ENCODE results near the gene GOLGA2. TPM values are rescaled to one million over a fixed set of nuclear protein-coding genes. Genes with fewer than 3 reads are reported as not detected.

The GOLGA2 gene
- total and polyA plus RNA-seq, 2 of the 4 experiments (the other 2 are of a cell fraction) = 118 to 146 TPM

GRCh38 chr9:128276574-128277270 is 915 bp upstream of the GOLGA2 start:
- peak overlapping the region; percentile 88 for H2AFZ ChIP-seq (replicated peaks; ENCODE audit: low read length, poor library complexity)
- peak overlapping the region; percentile 47; the same call in 1 of the 2 replicates for H4K5ac ChIP-seq (ENCODE audit: low read depth, low read length)
- peak overlapping the region; percentile 77 for H3K9ac ChIP-seq (ENCODE audit: low read depth, low read length)
- H3K23ac ChIP-seq (ENCODE audit: low read depth, low read length) = peak overlapping the region; percentile 81
- H3K14ac ChIP-seq (replicated peaks; ENCODE audit: low read depth, low read length) = peak overlapping the region; percentile 80
- H2BK15ac ChIP-seq (ENCODE audit: low read depth, low read length) = peak overlapping the region; percentile 33; the same call in 1 of the 3 replicates
- H3K27ac ChIP-seq (ENCODE audit: insufficient read depth, low read length) = peak overlapping the region; percentile 63
- in situ Hi-C loops (cut with MboI; ENCODE audit: low sequenced_read_pairs) = no loop called here
- peaks cover 10% of the 10 kb centered on the region for H3K36me3 ChIP-seq (ENCODE audit: control insufficient read depth, insufficient read depth, low read length)
- peaks cover 7% of the 10 kb centered on the region for H3K9me1 ChIP-seq (ENCODE audit: insufficient read depth, low read length)
- no peak for TF ChIP-seq USF2 (IDR thresholded peaks at IDR 0.05; ENCODE audit: low read depth, low read length)
- TF ChIP-seq ELK1 (IDR thresholded peaks at IDR 0.05; ENCODE audit: borderline replicate concordance, low read depth, low read length) = no peak
- no peak for TF ChIP-seq MXI1 (IDR thresholded peaks at IDR 0.05; ENCODE audit: borderline replicate concordance, low read depth, low read length)
- TF ChIP-seq POLR2A (IDR thresholded peaks at IDR 0.05; ENCODE audit: low read depth, low read length) = no peak
- no peak for TF ChIP-seq RAD21 (IDR thresholded peaks at IDR 0.05; ENCODE audit: low read length)
- no peak for TF ChIP-seq CTCF (conservative IDR thresholded peaks at IDR 0.05; ENCODE audit: low read depth, low read length)
- TF ChIP-seq CHD1 (IDR thresholded peaks at IDR 0.05; ENCODE audit: low read depth, low read length) = no peak
- no peak for TF ChIP-seq RFX5 (IDR thresholded peaks at IDR 0.05; ENCODE audit: low read depth, low read length)
- no peak for TF ChIP-seq MAZ (IDR thresholded peaks at IDR 0.05; ENCODE audit: borderline replicate concordance, low read depth, low read length)
- TF ChIP-seq NFE2L2 (IDR thresholded peaks at IDR 0.05; ENCODE audit: low read depth, low read length) = no peak
- no peak for TF ChIP-seq FOS (IDR thresholded peaks at IDR 0.05; ENCODE audit: low read depth, low read length)
- no peak for TF ChIP-seq BHLHE40 (IDR thresholded peaks at IDR 0.05; ENCODE audit: low read depth, low read length)
- no peak for TF ChIP-seq CEBPB (IDR thresholded peaks at IDR 0.05; ENCODE audit: low read depth, low read length)
- ChIA-PET CTCF (no interaction called here), POLR2A (ENCODE audit: unreplicated experiment) (interaction anchor here (0.5 kb wide), 1 partner anchor 73 kb away, joined by 3 read pairs; no protein-coding TSS in a partner anchor)
- peaks cover 27 to 63% of the 10 kb centered on the region in 2 experiments for H3K79me1 ChIP-seq (ENCODE audit: low read depth in 1 of 2, low read length in 2 of 2)
- peak overlapping the region; percentile 36 for H2BK5ac ChIP-seq (ENCODE audit: low read depth, low read length, poor library complexity, severe bottlenecking)
- H4K20me1 ChIP-seq (ENCODE audit: insufficient read depth, low read length) = peaks cover 16% of the 10 kb centered on the region; the same call in 1 of the 2 replicates
- H4K8ac ChIP-seq (ENCODE audit: low read depth in 2 of 2, low read length in 2 of 2) = peak overlapping the region; percentile 48 to 74; a peak in 3 of 4 replicates
- dilution Hi-C loops (cut with HindIII; ENCODE audit: low sequenced_read_pairs, unreplicated experiment) = no loop called here
- intact Hi-C loops (cut with micrococcal nuclease) = no loop called here
- H3K9me3 ChIP-seq (ENCODE audit: control insufficient read depth, insufficient read depth, low read length) = no peaks in the 10 kb centered on the region
- peak overlapping the region; percentile 83 for H3K4ac ChIP-seq (ENCODE audit: low read depth, low read length)
- H3K4me3 ChIP-seq (ENCODE audit: insufficient read depth, low read depth, low read length) = peak overlapping the region; percentile 68
- no peak overlapping the region for H2BK20ac ChIP-seq (ENCODE audit: low read depth, low read length)
- TSS peak; percentile 54 for BruUV-seq (replicated peaks)
- H3K56ac ChIP-seq (ENCODE audit: extremely low read depth, insufficient read depth, low read length) = peak overlapping the region; percentile 36
- 1% methylated on average over 15 of the region's 23 CpGs; no CpG with 5 or more reads in 1 of the 2 experiments for WGBS, 2 experiments (ENCODE audit: extremely low coverage in 2 of 2, insufficient read length in 1 of 2)
- ATAC-seq (ENCODE audit: low read depth) (peak; percentile 41), DNase-seq (peak; percentile 34)
- H3K18ac ChIP-seq (ENCODE audit: low read depth, low read length) = peak overlapping the region; percentile 24
- H2BK120ac ChIP-seq (ENCODE audit: low read depth, low read length) = no peak overlapping the region
- peak overlapping the region; percentile 96 for H3K4me2 ChIP-seq (ENCODE audit: low read depth, low read length)
- peak overlapping the region; percentile 63 for H4K91ac ChIP-seq (ENCODE audit: insufficient read depth, low read depth, low read length)
- peaks cover 7% of the 10 kb centered on the region for H3K4me1 ChIP-seq (ENCODE audit: control insufficient read depth, insufficient read depth, low read length)
- peak overlapping the region; percentile 93 for H2AK9ac ChIP-seq (replicated peaks; ENCODE audit: low read depth, low read length, poor library complexity)
- no peaks in the 10 kb centered on the region for H3K27me3 ChIP-seq (ENCODE audit: control insufficient read depth, insufficient read depth, low read length)
- H2AK5ac ChIP-seq (ENCODE audit: low read depth, low read length) = peak overlapping the region; percentile 60
